ENCODE measurements around the gene DIDO1. TPM values are rescaled to one million over a fixed set of nuclear protein-coding genes. Genes with fewer than 3 reads are reported as not detected.
"Not testable (repeated sequence)": the region's sequence is repeated elsewhere in the genome, so short reads cannot be mapped to it uniquely, and the experiment has no call there.

DIDO1 gene
- total RNA-seq, 4 donors from 2014 or later, result 64.6 to 143 (median 79.2) TPM

DNA sequence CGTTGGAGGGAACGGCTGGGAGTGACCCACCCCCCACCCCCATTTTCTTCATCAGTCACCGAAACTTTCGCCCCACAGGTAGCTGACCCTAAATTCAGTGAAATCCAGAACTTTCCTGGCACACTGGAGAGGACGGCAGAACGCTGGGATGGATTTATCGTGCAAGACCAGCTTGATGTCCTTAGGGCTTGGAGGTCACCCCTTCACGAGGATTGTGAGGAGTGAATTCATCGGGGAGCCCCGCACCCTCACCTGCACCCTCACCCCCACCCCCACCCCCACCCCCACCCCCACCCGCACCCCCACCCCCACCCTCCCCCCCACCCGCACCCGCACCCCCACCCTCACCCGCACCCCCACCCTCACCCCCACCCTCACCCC, 51.4 kb downstream of the DIDO1 start:
- H3K27ac ChIP-seq, result no peak overlapping the region
- WGBS, result 80% methylated on average over 11 of the region's 14 CpGs
- TF ChIP-seq POLR2A (IDR thresholded peaks at IDR 0.05), result no peak
- TF ChIP-seq POLR2AphosphoS5 (IDR thresholded peaks at IDR 0.05), result no peak
- TF ChIP-seq EP300 (IDR thresholded peaks at IDR 0.05), result no peak
- TF ChIP-seq, protein P1, sequence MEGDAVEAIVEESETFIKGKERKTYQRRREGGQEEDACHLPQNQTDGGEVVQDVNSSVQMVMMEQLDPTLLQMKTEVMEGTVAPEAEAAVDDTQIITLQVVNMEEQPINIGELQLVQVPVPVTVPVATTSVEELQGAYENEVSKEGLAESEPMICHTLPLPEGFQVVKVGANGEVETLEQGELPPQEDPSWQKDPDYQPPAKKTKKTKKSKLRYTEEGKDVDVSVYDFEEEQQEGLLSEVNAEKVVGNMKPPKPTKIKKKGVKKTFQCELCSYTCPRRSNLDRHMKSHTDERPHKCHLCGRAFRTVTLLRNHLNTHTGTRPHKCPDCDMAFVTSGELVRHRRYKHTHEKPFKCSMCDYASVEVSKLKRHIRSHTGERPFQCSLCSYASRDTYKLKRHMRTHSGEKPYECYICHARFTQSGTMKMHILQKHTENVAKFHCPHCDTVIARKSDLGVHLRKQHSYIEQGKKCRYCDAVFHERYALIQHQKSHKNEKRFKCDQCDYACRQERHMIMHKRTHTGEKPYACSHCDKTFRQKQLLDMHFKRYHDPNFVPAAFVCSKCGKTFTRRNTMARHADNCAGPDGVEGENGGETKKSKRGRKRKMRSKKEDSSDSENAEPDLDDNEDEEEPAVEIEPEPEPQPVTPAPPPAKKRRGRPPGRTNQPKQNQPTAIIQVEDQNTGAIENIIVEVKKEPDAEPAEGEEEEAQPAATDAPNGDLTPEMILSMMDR (IDR thresholded peaks at IDR 0.05), result no peak
- no peak overlapping the region for H3K4me3 ChIP-seq
- H3K4me1 ChIP-seq, result peaks cover 21% of the 10 kb centered on the region
- H3K27me3 ChIP-seq, result no peaks in the 10 kb centered on the region
- DNase-seq (ENCODE audit: low spot score in 2 of 2), result no peak
- no peaks in the 10 kb centered on the region for H3K9me3 ChIP-seq
- peaks cover 3% of the 10 kb centered on the region for H3K36me3 ChIP-seq

GRCh38 chr20:62873681-62874031, 52.6 kb downstream of the DIDO1 start:
- TF ChIP-seq, protein P1 (IDR thresholded peaks at IDR 0.05), result peak in 1 of 2 donors; percentile 58
- not testable (repeated sequence) for H3K9me3 ChIP-seq, H3K36me3 ChIP-seq, H3K4me3 ChIP-seq, H3K27ac ChIP-seq, H3K27me3 ChIP-seq
- WGBS, result 8% methylated on average over 13 of the region's 15 CpGs
- H3K4me1 ChIP-seq, result peaks cover 21% of the 10 kb centered on the region
- DNase-seq (ENCODE audit: low spot score in 2 of 2), result peak in 1 of 2 donors; percentile 82

DNA sequence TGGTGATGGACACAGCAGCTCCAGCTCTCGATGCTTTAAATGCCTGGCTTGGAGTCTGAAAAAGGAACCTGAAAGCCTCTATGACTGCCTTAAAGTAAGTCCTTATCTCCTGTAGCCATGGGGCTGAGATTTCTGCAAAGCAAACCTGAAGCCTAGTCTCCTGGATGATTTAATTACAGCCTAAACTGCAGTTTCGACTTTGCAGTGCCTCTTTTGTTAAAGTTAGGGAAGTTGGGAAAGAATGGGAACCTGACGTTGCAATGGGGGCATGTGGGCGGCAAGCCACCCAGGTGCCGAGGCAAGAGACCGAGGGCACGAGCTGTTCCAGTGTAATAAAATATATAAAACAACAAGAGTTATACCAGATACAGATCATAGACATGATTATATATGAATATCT, 53.0 kb downstream of the DIDO1 start:
- no peak overlapping the region for H3K4me3 ChIP-seq
- TF ChIP-seq EP300 (IDR thresholded peaks at IDR 0.05), result no peak
- TF ChIP-seq POLR2AphosphoS5 (IDR thresholded peaks at IDR 0.05), result no peak
- TF ChIP-seq, protein P1 (IDR thresholded peaks at IDR 0.05), result no peak
- no peak for TF ChIP-seq POLR2A (IDR thresholded peaks at IDR 0.05)
- no peaks in the 10 kb centered on the region for H3K9me3 ChIP-seq
- H3K27ac ChIP-seq, result no peak overlapping the region
- no peaks in the 10 kb centered on the region for H3K27me3 ChIP-seq
- H3K4me1 ChIP-seq, result peaks cover 21% of the 10 kb centered on the region
- no peak for DNase-seq (ENCODE audit: low spot score in 2 of 2)
- WGBS, result 69% methylated on average over 7 of the region's 7 CpGs
- H3K36me3 ChIP-seq, result no peaks in the 10 kb centered on the region

- DNase-seq (ENCODE audit: low spot score in 2 of 2), result no peak
- TF ChIP-seq POLR2AphosphoS5 (IDR thresholded peaks at IDR 0.05), result no peak
- 95% methylated on average over 6 of the region's 6 CpGs for WGBS
- no peak overlapping the region for H3K4me3 ChIP-seq
- H3K27me3 ChIP-seq, result no peaks in the 10 kb centered on the region
- no peak overlapping the region for H3K27ac ChIP-seq
- H3K36me3 ChIP-seq, result no peaks in the 10 kb centered on the region
- peaks cover 21% of the 10 kb centered on the region for H3K4me1 ChIP-seq
- H3K9me3 ChIP-seq, result no peaks in the 10 kb centered on the region
Observed at GRCh38 chr20:62872862-62873261, 53.4 kb downstream of the DIDO1 start.

- no peaks in the 10 kb centered on the region for H3K9me3 ChIP-seq
- WGBS, result 87% methylated on average over 18 of the region's 18 CpGs
- TF ChIP-seq POLR2A (IDR thresholded peaks at IDR 0.05), result no peak
- TF ChIP-seq, protein P1 (IDR thresholded peaks at IDR 0.05), result no peak
- no peak for TF ChIP-seq POLR2AphosphoS5 (IDR thresholded peaks at IDR 0.05)
- TF ChIP-seq EP300 (IDR thresholded peaks at IDR 0.05), result no peak
- DNase-seq (ENCODE audit: low spot score in 2 of 2), result no peak
- H3K27me3 ChIP-seq, result no peaks in the 10 kb centered on the region
- H3K27ac ChIP-seq, result no peak overlapping the region
- H3K4me3 ChIP-seq, result no peak overlapping the region
- peaks cover 19% of the 10 kb centered on the region for H3K4me1 ChIP-seq
- H3K36me3 ChIP-seq, result no peaks in the 10 kb centered on the region
Observed at GRCh38 chr20:62872184-62872847, 54.0 kb downstream of the DIDO1 start.

- 92% methylated on average over 7 of the region's 7 CpGs for WGBS
- no peak overlapping the region for H3K27ac ChIP-seq
- DNase-seq (ENCODE audit: low spot score in 2 of 2), result no peak
- H3K27me3 ChIP-seq, result no peaks in the 10 kb centered on the region
- H3K4me1 ChIP-seq, result peaks cover 22% of the 10 kb centered on the region
- H3K9me3 ChIP-seq, result no peaks in the 10 kb centered on the region
- no peak for TF ChIP-seq POLR2A (IDR thresholded peaks at IDR 0.05)
- TF ChIP-seq EP300 (IDR thresholded peaks at IDR 0.05), result no peak
- TF ChIP-seq, protein P1 (IDR thresholded peaks at IDR 0.05), result no peak
- no peak for TF ChIP-seq POLR2AphosphoS5 (IDR thresholded peaks at IDR 0.05)
- no peak overlapping the region for H3K4me3 ChIP-seq
- no peaks in the 10 kb centered on the region for H3K36me3 ChIP-seq
Observed at GRCh38 chr20:62864207-62864606, 62.1 kb downstream of the DIDO1 start.
